Fibroblast of skin of abdomen (primary cell): ENCODE data around the gene PLCG2. TPM values are rescaled to one million over a fixed set of nuclear protein-coding genes. Genes with fewer than 3 reads are reported as not detected.
"Not testable (repeated sequence)": the region's sequence is repeated elsewhere in the genome, so short reads cannot be mapped to it uniquely, and the experiment has no call there.

Experiments
- DNase-seq: peaks from one replicate; pipeline ENCODE4 v3.0.0-alpha.2; 2013
- polyA plus RNA-seq, 2 experiments: library from polyadenylated mRNA; unstranded; fragments of 120-200 nt; gene quantifications; one replicate each; pipeline ENCODE4 v1.2.1, GENCODE V29; 2013; ENCODE audit not compliant: insufficient read length in 2 of 2

PLCG2 gene
- polyA plus RNA-seq (2013, experiment 1 of 2; ENCODE audit: insufficient read length), result 0.84 TPM
- polyA plus RNA-seq (2013, experiment 2 of 2; ENCODE audit: insufficient read length), result 1.1 TPM

GRCh38 chr16:81778861-81779535, at the start of gene PLCG2:
Gene PLCG2 (plus strand): TSS chr16:81779291. CDS start chr16:81785990, 6,699 bp downstream.
- peak; percentile 36 for DNase-seq

GRCh38 chr16:81729451-81729850, 49.6 kb upstream of the PLCG2 start:
- DNase-seq, result no peak

DNA sequence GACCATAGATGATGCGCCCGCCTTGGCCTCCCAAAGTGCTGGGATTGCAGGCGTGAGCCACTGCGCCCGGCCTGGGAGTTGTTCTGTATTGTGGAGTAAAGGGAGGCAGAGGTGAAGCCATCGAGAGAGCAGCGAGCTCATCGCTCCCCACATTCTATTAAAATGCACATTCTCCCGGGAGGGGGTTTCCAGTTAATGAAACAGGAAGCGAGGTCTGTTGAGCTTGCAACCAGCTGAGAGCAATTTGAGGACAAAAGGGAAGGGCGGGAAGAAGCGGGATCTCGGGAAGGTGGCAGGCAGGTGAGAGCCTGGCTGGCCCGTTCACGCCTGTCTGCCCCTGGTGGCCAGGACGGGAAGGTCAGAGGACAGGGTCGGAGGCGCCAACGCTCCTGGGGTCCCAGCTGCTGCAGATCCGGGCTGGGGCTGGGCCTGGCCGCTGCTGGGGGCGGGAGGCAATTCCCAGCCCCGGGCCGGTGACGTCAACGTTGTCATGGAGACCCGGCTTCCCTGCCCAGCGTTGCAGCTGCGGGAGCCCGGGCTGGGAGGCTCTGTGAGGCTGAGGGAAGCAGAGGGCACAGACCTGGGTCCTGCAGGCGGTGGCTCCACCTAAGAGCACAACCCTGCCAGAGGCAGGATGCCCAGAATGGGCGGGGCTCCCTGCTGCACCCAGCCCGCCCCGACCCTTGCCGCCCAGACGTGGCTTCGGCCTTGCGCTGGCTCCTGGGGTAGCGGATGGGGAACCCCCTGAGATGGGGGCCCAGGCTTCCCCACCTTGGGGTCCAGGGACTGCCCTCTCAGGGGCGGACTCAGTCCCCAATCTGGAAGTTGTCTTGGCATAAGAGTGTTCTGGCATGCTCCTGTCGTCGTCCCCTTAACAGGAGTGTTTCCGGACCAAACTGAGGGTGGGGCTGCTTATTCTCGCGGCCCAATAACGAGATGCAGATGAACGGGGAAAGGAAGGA, 48.7 kb upstream of the PLCG2 start:
- DNase-seq, result peak; percentile 81

- no peak for DNase-seq
Measured at GRCh38 chr16:81731649-81732048, 47.4 kb upstream of the PLCG2 start.

- DNase-seq, result no peak
Measured at GRCh38 chr16:81732699-81733098, 46.4 kb upstream of the PLCG2 start.

- no peak for DNase-seq
Measured at GRCh38 chr16:81733295-81733694, 45.8 kb upstream of the PLCG2 start.

GRCh38 chr16:81734632-81735434, 44.3 kb upstream of the PLCG2 start:
- no peak for DNase-seq

DNA sequence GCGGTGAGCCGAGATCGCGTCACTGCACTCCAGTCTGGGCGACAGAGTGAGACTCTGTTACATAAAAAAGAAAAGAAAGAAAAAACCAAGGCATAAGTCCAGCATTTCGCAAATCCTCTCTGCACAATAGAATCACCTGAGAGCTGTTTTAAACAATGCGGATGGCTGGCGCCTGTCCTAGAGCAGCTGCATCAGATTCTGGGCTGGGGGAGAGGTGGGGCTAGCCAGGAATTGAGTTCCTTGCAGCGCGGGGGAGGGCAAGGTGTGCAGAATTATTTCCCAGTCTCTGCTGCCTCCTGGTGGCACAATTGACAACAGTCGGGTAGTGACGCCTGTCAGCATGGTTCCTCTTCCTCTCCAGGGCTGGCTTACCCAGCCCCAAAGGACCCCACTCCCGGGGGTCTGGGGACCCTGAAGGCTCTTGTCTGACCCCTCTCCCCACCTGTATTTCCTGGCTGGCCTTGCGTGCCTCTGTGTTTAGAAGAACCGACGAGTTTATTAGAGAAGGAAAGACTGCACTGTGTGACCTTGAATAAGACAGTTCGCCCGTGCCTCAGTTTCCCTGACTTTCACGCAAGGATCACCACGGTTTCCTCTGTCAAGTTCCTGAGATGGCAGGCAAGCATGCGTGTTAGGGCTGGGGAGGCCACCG, 41.1 kb upstream of the PLCG2 start:
- DNase-seq, result peak; percentile 61

GRCh38 chr16:81738783-81739496, 40.2 kb upstream of the PLCG2 start:
- DNase-seq, result no peak

DNA sequence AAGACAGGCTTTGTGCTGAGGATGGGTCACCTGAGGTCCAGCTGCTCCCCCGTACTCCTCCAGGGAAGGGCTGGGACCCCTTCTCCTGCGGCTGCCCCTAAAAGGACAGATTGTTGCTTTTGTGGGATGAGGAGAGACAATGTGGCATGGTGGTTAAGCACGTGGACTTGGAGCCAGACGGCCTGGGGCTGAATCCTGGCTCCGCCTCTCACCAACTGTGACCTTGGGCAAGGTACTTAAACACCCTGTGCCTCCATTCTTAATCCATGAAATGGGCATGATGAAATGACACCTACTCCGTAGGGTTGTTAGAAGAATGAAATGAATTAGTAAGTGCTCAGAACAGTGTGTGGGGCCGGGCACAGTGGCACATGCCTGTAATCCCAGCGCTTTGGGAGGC, 39.6 kb upstream of the PLCG2 start:
- no peak for DNase-seq

DNA sequence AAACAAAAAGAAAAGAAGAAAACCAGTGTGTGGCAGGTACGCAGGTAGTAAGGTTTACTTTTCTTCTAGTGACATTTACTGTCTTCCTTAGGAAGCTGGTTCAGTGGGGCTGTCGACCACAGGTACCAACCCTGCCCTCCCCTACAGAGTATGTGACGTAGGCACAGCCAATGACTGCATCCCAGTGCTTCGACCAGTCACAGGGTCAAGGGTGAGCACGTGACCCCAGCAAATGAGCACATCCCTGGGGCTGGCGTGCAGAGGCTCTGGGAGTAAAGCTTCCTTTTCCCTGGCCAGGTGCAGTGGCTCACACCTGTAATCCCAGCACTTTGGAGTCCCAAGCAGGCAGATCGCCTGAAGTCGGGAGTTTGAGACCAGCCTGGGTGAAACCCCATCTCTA, 38.9 kb upstream of the PLCG2 start:
- no peak for DNase-seq

- DNase-seq, result not testable (repeated sequence)
Measured at GRCh38 chr16:81741430-81741770, 37.7 kb upstream of the PLCG2 start.

DNA sequence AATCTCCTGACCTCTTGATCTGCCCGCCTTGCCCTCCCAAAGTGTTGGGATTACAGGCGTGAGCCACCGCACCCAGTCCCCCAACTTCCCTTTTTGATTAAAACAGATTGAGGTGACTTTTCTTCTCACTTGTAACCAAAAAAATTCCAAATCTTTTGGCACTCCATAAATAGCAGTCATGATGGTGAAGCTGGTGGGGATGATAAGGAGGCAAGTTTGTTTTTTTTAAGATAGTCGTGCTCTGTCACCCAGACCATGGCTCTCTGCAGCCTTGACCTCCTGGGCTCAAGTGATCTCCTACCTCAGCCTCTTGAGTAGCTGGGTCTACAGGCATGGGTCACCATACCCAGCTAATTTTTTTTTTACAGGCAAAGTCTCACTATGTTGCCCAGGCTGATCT, 34.7 kb upstream of the PLCG2 start:
- DNase-seq, result no peak

GRCh38 chr16:81744911-81745310, 34.2 kb upstream of the PLCG2 start:
- no peak for DNase-seq

- peak; percentile 60 for DNase-seq
Measured at GRCh38 chr16:81745704-81746558, 33.2 kb upstream of the PLCG2 start.

DNA sequence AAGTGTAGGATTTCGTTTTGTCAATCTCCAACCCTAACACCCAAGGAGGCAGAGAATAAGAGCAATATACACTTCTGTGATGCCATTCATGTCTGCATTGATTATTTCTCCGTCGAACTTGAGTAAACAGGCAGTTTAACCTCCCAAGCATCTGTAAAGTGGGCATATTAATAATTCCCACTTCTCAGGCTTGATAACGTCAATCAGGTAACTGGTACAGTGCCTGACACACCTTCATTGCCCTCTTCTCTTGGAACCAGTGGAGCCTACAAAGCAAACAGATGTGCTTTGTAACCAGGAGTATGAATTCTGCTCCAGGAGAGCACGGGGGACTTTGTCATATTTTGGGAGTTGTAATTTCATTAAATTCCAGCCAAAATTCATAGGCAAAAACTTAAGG, 32.5 kb upstream of the PLCG2 start:
- no peak for DNase-seq

DNA sequence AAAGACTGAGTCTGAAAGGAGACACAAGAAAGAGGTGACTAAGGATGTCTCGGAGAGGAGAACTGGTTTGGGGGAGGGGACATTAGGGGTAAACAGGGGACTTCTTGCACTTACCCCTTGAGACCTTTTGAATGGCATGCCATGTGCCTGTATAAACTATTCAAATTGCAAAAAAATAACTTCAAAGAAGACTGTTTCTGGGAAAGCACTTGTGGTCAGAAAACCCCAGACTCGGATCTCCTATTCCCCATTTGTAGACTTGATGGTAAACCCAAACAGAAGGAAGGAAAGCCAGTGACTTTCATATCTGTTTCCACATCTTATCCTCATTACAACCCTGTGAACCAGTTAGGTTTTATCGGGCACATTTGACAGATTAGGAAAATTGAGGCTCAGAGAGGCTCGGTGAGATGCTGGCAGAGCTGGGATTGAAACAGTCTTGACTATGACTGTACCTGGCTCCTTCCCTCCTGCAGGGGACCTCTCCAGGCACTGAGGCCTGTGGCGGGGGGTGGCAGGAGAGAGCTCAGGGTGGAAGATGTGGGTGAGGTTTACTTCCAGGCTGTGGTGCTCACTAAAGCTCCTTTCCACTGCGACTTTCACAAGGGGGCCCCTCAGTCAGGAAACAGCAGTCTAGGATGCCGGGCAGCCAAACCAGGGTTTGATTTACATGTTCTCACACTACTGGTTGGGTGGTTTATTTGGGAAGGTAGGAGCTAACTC, 30.5 kb upstream of the PLCG2 start:
- DNase-seq, result no peak

DNA sequence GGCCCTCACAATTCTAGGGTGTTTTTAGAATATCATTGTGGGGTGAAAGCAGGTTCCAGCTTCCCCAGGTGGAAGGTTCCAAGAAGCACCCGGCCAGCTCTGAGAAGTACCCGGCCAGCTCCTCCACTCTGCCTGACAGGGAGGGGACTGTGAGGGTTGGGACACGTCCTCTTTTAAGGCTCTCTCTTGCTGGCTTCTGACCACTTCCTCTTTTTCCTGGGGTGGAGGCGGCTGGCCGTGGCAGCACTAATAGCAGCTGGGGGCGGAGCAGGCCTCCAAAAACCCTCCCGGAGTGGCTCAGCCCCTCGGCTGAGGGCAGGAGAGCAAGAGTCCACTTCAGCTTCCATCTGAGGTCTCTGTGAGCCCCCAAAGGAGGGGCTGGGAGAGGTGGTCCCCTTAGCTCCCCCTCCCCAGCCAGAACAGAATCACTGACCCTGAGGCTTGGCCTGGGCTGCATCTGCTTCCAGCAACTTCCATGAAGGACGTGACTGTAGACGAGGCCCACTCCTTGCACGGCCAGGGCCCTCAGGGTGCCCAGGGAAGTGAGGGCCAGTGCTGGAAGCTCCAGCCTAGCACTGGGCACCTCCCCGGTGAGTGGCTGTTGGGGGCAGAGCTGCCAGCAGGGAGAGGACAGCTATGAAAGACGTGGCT, 26.7 kb upstream of the PLCG2 start:
- DNase-seq, result no peak

DNA sequence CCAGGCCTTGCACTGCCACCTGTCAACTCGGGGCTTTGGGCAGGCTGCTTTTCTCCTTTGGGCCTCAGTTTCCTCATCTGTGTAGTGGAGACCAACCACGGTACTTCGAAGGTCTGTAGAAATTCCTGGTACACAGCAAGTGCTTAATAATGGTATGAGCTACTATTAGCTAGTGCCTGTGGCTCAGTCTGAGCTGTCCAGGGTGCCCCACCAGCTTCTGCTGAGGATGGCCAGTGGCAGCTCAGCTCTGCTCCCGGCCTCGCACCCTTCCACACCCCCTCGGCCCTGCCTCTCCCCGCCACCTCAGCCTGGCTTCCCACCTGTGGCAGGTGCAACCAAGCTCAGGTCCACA, 26.2 kb upstream of the PLCG2 start:
- no peak for DNase-seq

- DNase-seq, result no peak
Measured at GRCh38 chr16:81754858-81755257, 24.2 kb upstream of the PLCG2 start.
